WERI-Rb-1 (cell line): Measurements from ENCODE around the gene IGFLR1.

Experiments
- DNase-seq: peaks from one replicate; pipeline ENCODE4 v3.0.0-alpha.2; 2020
- H3K27ac ChIP-seq: fragments of 250-450 bp; sonication (Bioruptor Pico); 2 replicates; pipeline ENCODE4 v1.5.1; 2020; ENCODE audit warnings: mild to moderate bottlenecking, moderate library complexity
- H3K27me3 ChIP-seq: fragments of 250-450 bp; sonication (Bioruptor Pico); 2 replicates; pipeline ENCODE4 v1.5.1; 2021; ENCODE audit warnings: mild to moderate bottlenecking, low read depth, moderate library complexity; ENCODE audit not compliant: insufficient read depth, severe bottlenecking
- H3K36me3 ChIP-seq: fragments of 250-450 bp; sonication (Bioruptor Pico); 2 replicates; pipeline ENCODE4 v1.5.1; 2020; ENCODE audit warnings: mild to moderate bottlenecking, moderate library complexity
- H3K4me3 ChIP-seq: 2 replicates; pipeline ENCODE4 v1.5.1; 2011; ENCODE audit warnings: low read depth, mild to moderate bottlenecking, control low read depth, low read length
- H3K9me3 ChIP-seq: fragments of 250-450 bp; sonication (Bioruptor Pico); 2 replicates; pipeline ENCODE4 v1.5.1; 2021; ENCODE audit warnings: mild to moderate bottlenecking, moderate library complexity; ENCODE audit not compliant: severe bottlenecking
- CTCF ChIP-seq: IDR thresholded peaks from 2 replicates; pipeline ENCODE4 v1.5.1; 2011; ENCODE audit warnings: low read depth, mild to moderate bottlenecking, control low read depth, inconsistent platforms, low read length

The IGFLR1 gene

GRCh38 chr19:35713904-35714495, 28.3 kb downstream of the IGFLR1 start:
- no peak overlapping the region for H3K27ac ChIP-seq
- H3K27me3 ChIP-seq = no peaks in the 10 kb centered on the region
- DNase-seq = no peak
- no peak for TF ChIP-seq CTCF
- no peaks in the 10 kb centered on the region for H3K9me3 ChIP-seq
- H3K4me3 ChIP-seq = no peak overlapping the region
- H3K36me3 ChIP-seq = no peaks in the 10 kb centered on the region

- Histone ChIP-seq H3K36me3 (no peaks in the 10 kb centered on the region), H3K4me3 (no peak overlapping the region), H3K27ac (no peak overlapping the region), H3K9me3 (no peaks in the 10 kb centered on the region), H3K27me3 (no peaks in the 10 kb centered on the region)
- TF ChIP-seq CTCF = no peak
- no peak for DNase-seq
These were observed 28.8 kb downstream of the IGFLR1 start for GRCh38 chr19:35713506-35713850.

GRCh38 chr19:35712567-35713505, 29.4 kb downstream of the IGFLR1 start:
- no peak for TF ChIP-seq CTCF
- H3K36me3 ChIP-seq = no peaks in the 10 kb centered on the region
- H3K27ac ChIP-seq = no peak overlapping the region
- no peak overlapping the region for H3K4me3 ChIP-seq
- H3K27me3 ChIP-seq = no peaks in the 10 kb centered on the region
- no peaks in the 10 kb centered on the region for H3K9me3 ChIP-seq
- no peak for DNase-seq

GRCh38 chr19:35710784-35711723, 31.2 kb downstream of the IGFLR1 start:
- no peaks in the 10 kb centered on the region for H3K36me3 ChIP-seq
- TF ChIP-seq CTCF = no peak
- no peaks in the 10 kb centered on the region for H3K27me3 ChIP-seq
- H3K9me3 ChIP-seq = no peaks in the 10 kb centered on the region
- H3K27ac ChIP-seq = no peak overlapping the region
- H3K4me3 ChIP-seq = no peak overlapping the region
- DNase-seq = no peak

- Histone ChIP-seq H3K4me3 (no peak overlapping the region), H3K36me3 (no peaks in the 10 kb centered on the region), H3K9me3 (no peaks in the 10 kb centered on the region), H3K27ac (no peak overlapping the region), H3K27me3 (no peaks in the 10 kb centered on the region)
- no peak for TF ChIP-seq CTCF
- no peak for DNase-seq
These were observed 33.9 kb downstream of the IGFLR1 start for GRCh38 chr19:35708391-35708790.
